Measurements from ENCODE around the gene RABGAP1L.

The RABGAP1L gene

GRCh38 chr1:174358786-174359453 is 199.6 kb downstream of the RABGAP1L start:
- no peak overlapping the region for H2AFZ ChIP-seq (ENCODE audit: low read depth, low read length)
- no peaks in the 10 kb centered on the region for H3K36me3 ChIP-seq (ENCODE audit: insufficient read depth, low read length)
- no peak overlapping the region for H3K4me3 ChIP-seq (ENCODE audit: low read length)
- no peaks in the 10 kb centered on the region for H3K9me3 ChIP-seq (ENCODE audit: low read length)
- no peaks in the 10 kb centered on the region for H3K4me1 ChIP-seq (ENCODE audit: insufficient read depth, low read length)
- no peaks in the 10 kb centered on the region for H3K27me3 ChIP-seq (ENCODE audit: insufficient read depth, low read length)

DNA sequence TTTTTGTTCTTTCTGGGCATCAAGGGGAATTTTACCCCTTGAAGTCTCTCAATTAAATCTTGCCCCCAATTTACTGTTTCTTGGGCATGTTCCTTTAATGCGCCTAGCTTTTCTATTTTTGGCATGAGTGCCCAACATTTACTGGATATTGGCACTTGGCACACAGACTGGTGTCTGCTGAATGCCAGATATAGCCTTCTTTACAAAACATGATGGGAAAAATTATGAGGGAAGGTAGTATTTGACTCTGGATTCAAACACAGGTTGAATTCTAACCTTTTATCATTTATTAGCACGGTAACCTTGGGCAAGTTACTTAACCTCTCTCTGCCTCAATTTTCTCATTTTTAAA is 200.1 kb downstream of the RABGAP1L start:
- no peak overlapping the region for H3K4me3 ChIP-seq (ENCODE audit: low read length)
- no peaks in the 10 kb centered on the region for H3K9me3 ChIP-seq (ENCODE audit: low read length)
- no peak overlapping the region for H2AFZ ChIP-seq (ENCODE audit: low read depth, low read length)
- H3K27me3 ChIP-seq (ENCODE audit: insufficient read depth, low read length), result no peaks in the 10 kb centered on the region
- no peaks in the 10 kb centered on the region for H3K36me3 ChIP-seq (ENCODE audit: insufficient read depth, low read length)
- H3K4me1 ChIP-seq (ENCODE audit: insufficient read depth, low read length), result no peaks in the 10 kb centered on the region

- Histone ChIP-seq H2AFZ (ENCODE audit: low read depth, low read length) (no peak overlapping the region), H3K4me3 (ENCODE audit: low read length) (no peak overlapping the region), H3K4me1 (ENCODE audit: insufficient read depth, low read length) (peaks cover 6% of the 10 kb centered on the region), H3K27me3 (ENCODE audit: insufficient read depth, low read length) (no peaks in the 10 kb centered on the region), H3K36me3 (ENCODE audit: insufficient read depth, low read length) (no peaks in the 10 kb centered on the region), H3K9me3 (ENCODE audit: low read length) (no peaks in the 10 kb centered on the region)
Observed at GRCh38 chr1:174364996-174365736, 205.8 kb downstream of the RABGAP1L start.

GRCh38 chr1:174366946-174367345 is 207.6 kb downstream of the RABGAP1L start:
- H3K4me3 ChIP-seq (ENCODE audit: low read length), result no peak overlapping the region
- peaks cover 6% of the 10 kb centered on the region for H3K4me1 ChIP-seq (ENCODE audit: insufficient read depth, low read length)

DNA sequence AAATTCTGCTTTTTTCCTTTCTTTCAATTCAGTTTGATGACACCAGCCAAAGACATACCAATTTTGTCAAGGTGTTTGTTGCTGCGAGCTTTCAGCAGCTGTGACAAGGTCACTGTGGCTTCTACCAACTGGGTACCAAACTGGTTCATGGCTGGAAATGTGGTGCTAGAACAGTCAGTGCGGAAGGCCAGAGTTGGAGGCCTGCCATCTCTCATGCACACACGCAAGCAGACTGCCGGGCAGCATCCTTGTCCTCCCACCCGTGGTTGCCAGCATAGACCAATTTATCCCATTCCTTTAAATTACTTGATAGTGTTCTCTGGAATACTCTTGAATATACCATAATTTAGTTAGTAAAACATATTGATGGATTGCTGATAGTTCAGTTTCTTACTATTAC is 208.6 kb downstream of the RABGAP1L start:
- H3K9me3 ChIP-seq (ENCODE audit: low read length), result no peaks in the 10 kb centered on the region
- peaks cover 6% of the 10 kb centered on the region for H3K4me1 ChIP-seq (ENCODE audit: insufficient read depth, low read length)
- no peaks in the 10 kb centered on the region for H3K27me3 ChIP-seq (ENCODE audit: insufficient read depth, low read length)
- no peak overlapping the region for H3K4me3 ChIP-seq (ENCODE audit: low read length)
- H3K36me3 ChIP-seq (ENCODE audit: insufficient read depth, low read length), result no peaks in the 10 kb centered on the region
- no peak overlapping the region for H2AFZ ChIP-seq (ENCODE audit: low read depth, low read length)

More at GRCh38 chr1:174366946-174367345, 207.6 kb downstream of the RABGAP1L start:
- Histone ChIP-seq H3K27me3 (ENCODE audit: insufficient read depth, low read length) (no peaks in the 10 kb centered on the region), H3K36me3 (ENCODE audit: insufficient read depth, low read length) (no peaks in the 10 kb centered on the region), H2AFZ (ENCODE audit: low read depth, low read length) (peak overlapping the region; percentile 81), H3K9me3 (ENCODE audit: low read length) (no peaks in the 10 kb centered on the region)

- no peak overlapping the region for H2AFZ ChIP-seq (ENCODE audit: low read depth, low read length)
- H3K9me3 ChIP-seq (ENCODE audit: low read length), result no peaks in the 10 kb centered on the region
- H3K4me3 ChIP-seq (ENCODE audit: low read length), result no peak overlapping the region
- H3K36me3 ChIP-seq (ENCODE audit: insufficient read depth, low read length), result no peaks in the 10 kb centered on the region
- no peaks in the 10 kb centered on the region for H3K4me1 ChIP-seq (ENCODE audit: insufficient read depth, low read length)
- no peaks in the 10 kb centered on the region for H3K27me3 ChIP-seq (ENCODE audit: insufficient read depth, low read length)
Observed at GRCh38 chr1:174376030-174376429, 216.7 kb downstream of the RABGAP1L start.

GRCh38 chr1:174391716-174392115 is 232.4 kb downstream of the RABGAP1L start:
- H3K4me3 ChIP-seq (ENCODE audit: low read length), result no peak overlapping the region
- H2AFZ ChIP-seq (ENCODE audit: low read depth, low read length), result no peak overlapping the region
- H3K27me3 ChIP-seq (ENCODE audit: insufficient read depth, low read length), result no peaks in the 10 kb centered on the region
- H3K36me3 ChIP-seq (ENCODE audit: insufficient read depth, low read length), result no peaks in the 10 kb centered on the region
- H3K9me3 ChIP-seq (ENCODE audit: low read length), result no peaks in the 10 kb centered on the region
- H3K4me1 ChIP-seq (ENCODE audit: insufficient read depth, low read length), result no peaks in the 10 kb centered on the region

DNA sequence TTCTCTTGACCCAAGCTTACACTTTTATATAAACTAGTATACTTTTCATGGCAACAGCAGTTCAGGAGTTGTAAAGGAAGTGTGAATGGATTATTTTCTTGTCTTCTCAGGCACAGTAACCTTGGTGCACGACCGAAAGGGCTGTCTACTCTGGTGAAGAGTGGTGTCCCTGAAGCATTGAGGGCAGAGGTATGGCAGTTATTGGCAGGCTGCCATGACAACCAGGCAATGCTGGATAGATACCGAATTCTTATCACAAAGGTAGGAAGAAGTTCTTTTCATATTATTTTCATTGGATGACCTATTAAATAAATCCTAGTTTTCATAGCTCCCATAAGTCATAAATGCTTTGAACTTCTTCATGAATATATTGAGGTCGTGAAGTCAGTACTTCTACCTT is 234.6 kb downstream of the RABGAP1L start:
- Histone ChIP-seq H3K36me3 (ENCODE audit: insufficient read depth, low read length) (no peaks in the 10 kb centered on the region), H3K4me3 (ENCODE audit: low read length) (no peak overlapping the region), H3K9me3 (ENCODE audit: low read length) (no peaks in the 10 kb centered on the region), H3K4me1 (ENCODE audit: insufficient read depth, low read length) (no peaks in the 10 kb centered on the region), H3K27me3 (ENCODE audit: insufficient read depth, low read length) (no peaks in the 10 kb centered on the region), H2AFZ (ENCODE audit: low read depth, low read length) (no peak overlapping the region)

DNA sequence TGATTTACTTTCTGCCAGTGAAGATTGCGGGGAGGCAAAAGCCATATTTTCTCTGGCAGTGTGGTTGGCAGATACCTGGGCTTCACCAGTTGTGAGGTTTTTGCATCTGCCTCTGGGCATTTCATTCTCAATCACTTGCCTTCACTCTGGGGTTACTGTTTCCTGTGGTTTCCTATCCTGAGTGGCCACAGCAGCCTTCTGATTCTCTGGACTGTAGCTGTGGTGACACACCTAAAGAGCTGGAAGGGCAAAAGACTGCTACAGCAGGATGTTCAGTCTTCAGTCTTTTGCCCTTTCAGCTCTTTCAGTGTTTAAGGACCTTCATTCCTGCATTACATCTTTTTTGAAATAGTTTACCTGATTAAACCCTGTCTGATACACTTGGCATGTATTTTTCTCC is 237.9 kb downstream of the RABGAP1L start:
- no peaks in the 10 kb centered on the region for H3K36me3 ChIP-seq (ENCODE audit: insufficient read depth, low read length)

GRCh38 chr1:174398246-174398645 is 238.9 kb downstream of the RABGAP1L start:
- Histone ChIP-seq H3K27me3 (ENCODE audit: insufficient read depth, low read length) (no peaks in the 10 kb centered on the region), H3K4me1 (ENCODE audit: insufficient read depth, low read length) (no peaks in the 10 kb centered on the region), H2AFZ (ENCODE audit: low read depth, low read length) (no peak overlapping the region), H3K4me3 (ENCODE audit: low read length) (no peak overlapping the region), H3K9me3 (ENCODE audit: low read length) (no peaks in the 10 kb centered on the region), H3K36me3 (ENCODE audit: insufficient read depth, low read length) (no peaks in the 10 kb centered on the region)

More for the DNA sequence above, 237.9 kb downstream of the RABGAP1L start:
- no peak overlapping the region for H3K4me3 ChIP-seq (ENCODE audit: low read length)
- no peaks in the 10 kb centered on the region for H3K4me1 ChIP-seq (ENCODE audit: insufficient read depth, low read length)
- no peak overlapping the region for H2AFZ ChIP-seq (ENCODE audit: low read depth, low read length)
- no peaks in the 10 kb centered on the region for H3K27me3 ChIP-seq (ENCODE audit: insufficient read depth, low read length)
- no peaks in the 10 kb centered on the region for H3K9me3 ChIP-seq (ENCODE audit: low read length)

DNA sequence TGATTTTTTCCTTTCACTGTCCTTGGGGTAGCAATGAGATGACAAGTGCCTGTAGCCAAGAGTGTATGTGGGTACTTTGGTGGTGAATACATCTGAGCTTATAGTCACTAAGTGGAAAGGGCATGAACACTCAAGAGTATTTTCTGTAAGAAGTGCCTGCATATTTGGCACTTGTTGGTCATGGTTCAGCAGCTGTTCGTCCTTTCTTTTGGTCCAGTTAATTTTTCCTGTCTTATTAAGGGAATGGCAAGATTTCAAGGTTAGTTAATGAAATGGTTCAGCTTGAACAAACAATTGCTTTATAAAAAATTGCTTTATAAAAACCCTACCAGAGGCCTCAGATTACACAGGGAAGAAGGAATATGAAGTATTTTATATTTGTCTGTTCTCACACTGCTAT is 239.9 kb downstream of the RABGAP1L start:
- Histone ChIP-seq H3K9me3 (ENCODE audit: low read length) (no peaks in the 10 kb centered on the region), H3K27me3 (ENCODE audit: insufficient read depth, low read length) (no peaks in the 10 kb centered on the region), H3K4me1 (ENCODE audit: insufficient read depth, low read length) (no peaks in the 10 kb centered on the region), H3K36me3 (ENCODE audit: insufficient read depth, low read length) (no peaks in the 10 kb centered on the region), H3K4me3 (ENCODE audit: low read length) (no peak overlapping the region), H2AFZ (ENCODE audit: low read depth, low read length) (no peak overlapping the region)

GRCh38 chr1:174401075-174401474 is 241.8 kb downstream of the RABGAP1L start:
- Histone ChIP-seq H3K9me3 (ENCODE audit: low read length) (no peaks in the 10 kb centered on the region), H3K4me1 (ENCODE audit: insufficient read depth, low read length) (no peaks in the 10 kb centered on the region), H2AFZ (ENCODE audit: low read depth, low read length) (no peak overlapping the region), H3K36me3 (ENCODE audit: insufficient read depth, low read length) (no peaks in the 10 kb centered on the region), H3K27me3 (ENCODE audit: insufficient read depth, low read length) (no peaks in the 10 kb centered on the region), H3K4me3 (ENCODE audit: low read length) (no peak overlapping the region)

- Histone ChIP-seq H3K27me3 (ENCODE audit: insufficient read depth, low read length) (no peaks in the 10 kb centered on the region), H3K4me3 (ENCODE audit: low read length) (no peak overlapping the region), H3K4me1 (ENCODE audit: insufficient read depth, low read length) (no peaks in the 10 kb centered on the region), H2AFZ (ENCODE audit: low read depth, low read length) (no peak overlapping the region), H3K36me3 (ENCODE audit: insufficient read depth, low read length) (no peaks in the 10 kb centered on the region), H3K9me3 (ENCODE audit: low read length) (no peaks in the 10 kb centered on the region)
Observed at GRCh38 chr1:174405219-174405618, 245.9 kb downstream of the RABGAP1L start.

All from neuron (in vitro differentiated cells).